Inferior parietal cortex (tissue), 1 donor: ENCODE measurements around the gene SGIP1.

Experiments
- DNase-seq: peaks from one replicate; pipeline ENCODE4 v3.0.0-alpha.2; 2016; ENCODE audit errors: extremely low spot score

SGIP1 gene

DNA sequence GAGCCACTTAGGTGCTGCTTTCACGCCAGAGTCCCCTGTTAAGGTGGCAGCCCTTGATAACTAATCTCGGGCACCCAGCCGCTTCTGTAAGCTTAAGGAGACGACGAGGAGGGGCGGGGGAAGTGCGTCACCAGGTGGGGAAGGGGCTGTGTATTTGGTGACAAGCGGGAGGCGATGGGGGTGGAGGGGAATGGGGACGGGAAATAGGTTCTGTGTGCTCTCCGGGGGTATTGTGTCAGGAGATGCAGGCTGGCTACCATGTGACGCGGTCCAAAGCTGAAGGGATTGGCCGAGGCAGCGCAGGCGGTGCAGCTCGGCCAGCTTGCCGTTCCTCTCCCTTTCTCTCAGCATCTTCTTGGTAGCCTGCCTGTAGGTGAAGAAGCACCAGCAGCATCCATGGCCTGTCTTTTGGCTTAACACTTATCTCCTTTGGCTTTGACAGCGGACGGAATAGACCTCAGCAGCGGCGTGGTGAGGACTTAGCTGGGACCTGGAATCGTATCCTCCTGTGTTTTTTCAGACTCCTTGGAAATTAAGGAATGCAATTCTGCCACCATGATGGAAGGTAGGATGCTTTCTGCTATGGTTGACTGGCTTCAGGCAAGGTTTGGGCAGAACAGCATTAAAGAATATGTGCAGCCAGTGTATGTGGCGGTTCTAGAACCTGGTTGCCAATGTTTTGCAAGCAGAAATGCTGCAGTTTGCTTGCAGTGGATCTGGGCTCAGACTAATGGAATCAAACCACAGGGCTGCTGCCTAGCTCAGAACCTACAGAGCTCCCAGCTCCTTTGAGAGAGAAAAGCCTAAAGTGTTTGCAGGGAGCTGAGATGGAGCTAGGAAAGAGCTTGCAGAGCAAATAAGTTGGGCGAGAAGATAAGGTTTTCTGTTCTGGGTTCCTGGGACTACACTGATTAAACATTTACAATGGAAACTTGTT, at the start of gene SGIP1:
Gene SGIP1, plus strand, starts transcription at position 350 of the 937 bp plus-strand sequence. Its CDS starts 206 bp downstream, at position 556.
- DNase-seq: peak; percentile 82

- no peak for DNase-seq
Measured at GRCh38 chr1:66489151-66489550, 44.8 kb upstream of the SGIP1 start.

- DNase-seq: no peak
Measured at GRCh38 chr1:66489972-66490601, 43.9 kb upstream of the SGIP1 start.

GRCh38 chr1:66490816-66491215, 43.1 kb upstream of the SGIP1 start:
- no peak for DNase-seq

GRCh38 chr1:66492424-66492823, 41.5 kb upstream of the SGIP1 start:
- no peak for DNase-seq

DNA sequence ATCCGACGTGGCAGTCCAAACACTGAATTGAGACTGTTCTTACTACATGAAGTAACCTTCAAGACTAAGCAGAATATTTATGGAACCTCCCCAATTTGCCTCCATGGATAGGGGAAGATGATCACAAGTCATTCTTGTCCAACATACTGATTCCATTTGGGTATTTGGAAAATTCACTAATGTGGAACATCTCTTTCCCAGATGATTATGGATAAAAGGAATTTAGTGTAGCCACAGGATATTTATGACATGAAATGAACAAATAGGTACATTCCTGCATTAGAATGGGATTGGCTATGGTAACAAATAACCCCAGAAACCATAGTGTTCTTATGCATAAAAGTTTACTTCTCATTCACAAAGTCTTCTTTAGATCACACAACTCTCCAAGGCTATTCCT, 40.2 kb upstream of the SGIP1 start:
- no peak for DNase-seq

- no peak for DNase-seq
Measured at GRCh38 chr1:66494482-66494881, 39.5 kb upstream of the SGIP1 start.

- DNase-seq: no peak
Measured at GRCh38 chr1:66495495-66495894, 38.5 kb upstream of the SGIP1 start.

DNA sequence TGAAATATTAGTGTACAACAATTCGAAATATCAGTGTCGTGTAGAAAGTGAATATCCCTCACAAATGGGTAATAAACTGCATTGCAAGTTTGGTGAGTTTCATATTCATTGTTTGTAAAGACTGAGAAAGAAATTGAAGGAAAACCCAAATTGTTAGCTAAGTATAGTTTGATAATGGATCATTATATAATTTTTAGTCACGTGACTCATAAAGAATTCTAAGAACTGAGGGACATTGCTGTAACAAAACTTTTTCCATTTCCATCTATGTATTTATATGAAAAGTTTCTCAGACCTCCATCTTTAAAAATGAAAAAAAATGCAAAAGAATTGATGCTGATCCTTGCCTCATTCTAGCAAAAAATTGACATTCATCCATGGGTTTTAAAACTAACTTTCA, 36.0 kb upstream of the SGIP1 start:
- DNase-seq: no peak

DNA sequence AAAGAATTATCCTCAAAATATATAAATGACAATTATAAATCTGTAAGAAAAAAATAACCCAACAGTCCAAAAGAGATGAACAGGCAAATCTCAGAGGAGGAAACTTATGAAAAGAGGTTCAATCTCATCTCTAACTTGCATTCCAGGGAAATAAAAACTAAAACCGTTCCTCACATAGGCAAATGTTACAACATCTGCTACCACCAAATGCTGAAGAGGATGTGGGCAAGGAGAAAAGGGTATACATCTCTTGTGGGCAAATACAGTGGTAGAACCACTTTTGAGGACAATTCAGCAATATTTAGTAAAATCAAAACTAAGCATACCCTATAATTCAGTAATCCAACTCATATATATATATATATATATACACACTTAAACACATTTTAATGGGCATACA, 33.7 kb upstream of the SGIP1 start:
- no peak for DNase-seq

DNA sequence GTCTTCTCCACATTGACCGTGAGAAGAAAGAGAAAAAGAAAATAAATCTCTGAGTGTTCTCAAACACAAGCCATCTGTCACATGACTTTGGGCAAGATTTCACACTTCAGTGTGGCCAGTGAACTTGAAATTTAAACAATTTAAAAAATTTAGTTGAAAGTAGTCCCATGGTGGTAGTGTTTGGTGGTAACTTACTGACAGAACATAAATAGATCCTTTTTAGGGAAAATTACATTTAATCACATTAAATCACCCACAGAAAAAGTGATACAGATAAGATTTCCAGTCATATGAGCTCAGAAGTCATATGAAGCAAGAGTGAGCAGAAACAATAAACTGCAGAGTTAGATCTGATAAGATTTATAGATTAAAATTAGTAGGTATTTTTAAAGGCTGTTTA, 31.9 kb upstream of the SGIP1 start:
- DNase-seq: no peak

- peak; percentile 80 for DNase-seq
Measured at GRCh38 chr1:66503841-66504470, 30.0 kb upstream of the SGIP1 start.

GRCh38 chr1:66505671-66506392, 28.1 kb upstream of the SGIP1 start:
- DNase-seq: no peak

DNA sequence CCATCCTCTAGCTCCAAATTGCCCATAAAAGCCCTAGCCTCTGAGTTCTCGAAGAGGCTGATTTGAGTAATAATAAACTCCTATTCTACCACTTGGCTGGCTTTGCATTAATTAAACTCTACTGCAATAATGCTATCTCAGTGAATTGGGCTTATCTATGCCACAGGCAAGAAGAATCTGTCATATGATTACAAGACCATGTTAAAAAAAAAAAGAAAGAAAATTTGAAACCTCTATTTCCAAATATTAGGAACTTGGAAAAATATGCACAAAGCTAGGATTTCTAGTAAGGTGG, 27.6 kb upstream of the SGIP1 start:
- no peak for DNase-seq

DNA sequence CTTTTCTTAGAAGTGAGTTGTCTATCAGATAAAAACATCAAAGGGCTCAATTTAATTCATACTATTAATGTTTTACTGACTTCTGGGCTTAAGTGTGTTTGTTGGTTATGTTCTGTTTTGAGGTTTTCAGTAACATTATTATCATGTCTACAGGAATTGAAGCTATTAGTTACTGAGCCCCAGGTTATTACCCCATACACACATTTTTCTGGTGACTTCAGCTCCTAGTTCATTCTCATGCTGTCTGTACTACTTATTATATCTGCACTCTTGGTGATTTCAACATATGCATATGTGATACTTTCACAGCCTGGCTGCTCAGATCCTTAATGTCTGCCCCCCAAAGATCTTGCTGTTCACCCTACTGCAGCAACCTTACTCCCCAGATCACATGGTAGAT, 27.0 kb upstream of the SGIP1 start:
- DNase-seq: no peak

GRCh38 chr1:66510407-66510806, 23.5 kb upstream of the SGIP1 start:
- DNase-seq: no peak

GRCh38 chr1:66511118-66511517, 22.8 kb upstream of the SGIP1 start:
- no peak for DNase-seq

GRCh38 chr1:66517959-66518358, 16.0 kb upstream of the SGIP1 start:
- no peak for DNase-seq

DNA sequence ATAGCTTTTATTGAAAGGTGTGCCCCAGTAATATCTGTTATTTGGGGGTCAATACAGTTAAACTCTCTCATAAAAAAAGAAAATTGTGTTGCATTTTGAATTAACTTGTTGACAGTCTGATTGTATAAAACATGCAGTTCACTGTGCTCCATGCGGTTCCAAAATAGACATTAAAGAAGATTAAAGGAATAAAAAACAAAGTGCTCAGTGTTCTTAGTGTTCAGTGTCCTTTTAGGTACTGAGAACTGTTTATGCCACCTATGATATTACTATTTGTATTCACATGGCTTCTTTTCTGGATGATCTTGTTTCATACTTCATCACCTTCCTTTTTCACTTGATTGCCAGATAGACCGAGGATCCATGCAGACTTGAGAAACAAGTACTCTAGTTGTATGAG, 15.3 kb upstream of the SGIP1 start:
- DNase-seq: no peak

- no peak for DNase-seq
Measured at GRCh38 chr1:66519992-66520391, 14.0 kb upstream of the SGIP1 start.

DNA sequence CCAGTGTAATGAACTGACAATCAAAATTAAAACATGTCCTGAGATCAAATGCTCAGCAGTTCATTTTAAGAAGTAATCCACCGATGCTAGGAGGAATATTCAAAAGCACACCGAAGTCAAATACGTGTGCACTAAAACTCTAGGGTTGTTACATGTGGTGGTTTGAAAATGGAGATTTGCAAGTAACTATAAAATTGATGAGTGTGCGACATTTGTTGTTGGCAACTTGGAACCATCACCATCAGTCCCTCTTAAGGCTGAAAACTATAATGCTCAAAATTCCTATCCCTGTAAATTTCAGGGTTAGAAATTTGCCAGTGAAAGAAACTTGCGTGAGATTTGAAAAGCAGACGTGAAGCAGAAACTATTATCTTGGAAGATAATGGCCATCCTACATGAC, 13.3 kb upstream of the SGIP1 start:
- DNase-seq: no peak

GRCh38 chr1:66521721-66522365, 12.1 kb upstream of the SGIP1 start:
- DNase-seq: no peak
